Measurements from ENCODE around the gene ZNF462.

GRCh38 chr9:106897236-106897635 is 34.3 kb downstream of the ZNF462 start:
- TF ChIP-seq CTCF (IDR thresholded peaks at IDR 0.05) (no peak), NR1H2 (CRISPR knock-in tag; IDR thresholded peaks at IDR 0.05) (no peak), ZNF317 (CRISPR knock-in tag; IDR thresholded peaks at IDR 0.05; ENCODE audit: borderline replicate concordance, low read depth) (no peak), SOX15 (CRISPR knock-in tag; IDR thresholded peaks at IDR 0.05) (no peak), JUN (CRISPR knock-in tag; IDR thresholded peaks at IDR 0.05) (no peak), MYBL2 (CRISPR knock-in tag; IDR thresholded peaks at IDR 0.05) (no peak), CREM (CRISPR knock-in tag; IDR thresholded peaks at IDR 0.05) (no peak), MXD4 (CRISPR knock-in tag; IDR thresholded peaks at IDR 0.05; ENCODE audit: borderline replicate concordance) (no peak), TCF7 (CRISPR knock-in tag; IDR thresholded peaks at IDR 0.05; ENCODE audit: low read depth) (no peak), ZNF416 (CRISPR knock-in tag; IDR thresholded peaks at IDR 0.05) (no peak), JAZF1 (CRISPR knock-in tag; IDR thresholded peaks at IDR 0.05) (no peak)
